ENCODE measurements around the gene GAREM2.

GAREM2 gene

DNA sequence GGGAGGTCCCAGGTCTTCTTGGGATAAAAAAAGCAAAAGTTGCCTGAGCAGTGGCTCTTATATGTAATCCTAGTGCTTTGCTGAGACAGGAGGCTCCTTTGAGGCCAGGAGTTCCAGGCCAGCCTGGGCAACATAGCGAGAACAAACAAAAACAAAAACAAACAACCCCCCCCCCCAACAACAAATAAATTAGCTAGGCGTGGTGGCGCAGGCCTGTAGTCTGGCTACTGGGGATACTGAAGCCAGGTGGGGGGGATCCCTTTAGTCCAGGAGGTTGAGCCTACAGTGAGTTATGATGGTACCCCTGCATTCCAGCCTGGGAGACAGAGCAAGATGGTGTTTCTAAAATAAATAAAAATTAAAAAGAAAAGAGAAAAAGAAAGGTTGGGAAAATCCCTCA, 5.4 kb downstream of the GAREM2 start:
- Histone ChIP-seq H3K79me2 (ENCODE audit: insufficient read depth, low read depth) (no peaks in the 10 kb centered on the region), H2AFZ (ENCODE audit: low read depth) (no peak overlapping the region), H3K4me3 (IDR thresholded peaks at IDR 0.05; ENCODE audit: insufficient read depth, low read depth, low read length) (no peak overlapping the region), H3K4me2 (no peak overlapping the region), H3K27ac (no peak overlapping the region), H3K36me3 (ENCODE audit: insufficient read depth) (no peaks in the 10 kb centered on the region), H4K20me1 (ENCODE audit: insufficient read depth) (no peaks in the 10 kb centered on the region), H3K4me1 (ENCODE audit: low read depth, poor library complexity, severe bottlenecking) (no peaks in the 10 kb centered on the region), H3K9ac (no peak overlapping the region), H3K27me3 (ENCODE audit: insufficient read depth, low read depth) (no peaks in the 10 kb centered on the region; the same call in 1 of the 2 replicates)
- TF ChIP-seq, protein P1, sequence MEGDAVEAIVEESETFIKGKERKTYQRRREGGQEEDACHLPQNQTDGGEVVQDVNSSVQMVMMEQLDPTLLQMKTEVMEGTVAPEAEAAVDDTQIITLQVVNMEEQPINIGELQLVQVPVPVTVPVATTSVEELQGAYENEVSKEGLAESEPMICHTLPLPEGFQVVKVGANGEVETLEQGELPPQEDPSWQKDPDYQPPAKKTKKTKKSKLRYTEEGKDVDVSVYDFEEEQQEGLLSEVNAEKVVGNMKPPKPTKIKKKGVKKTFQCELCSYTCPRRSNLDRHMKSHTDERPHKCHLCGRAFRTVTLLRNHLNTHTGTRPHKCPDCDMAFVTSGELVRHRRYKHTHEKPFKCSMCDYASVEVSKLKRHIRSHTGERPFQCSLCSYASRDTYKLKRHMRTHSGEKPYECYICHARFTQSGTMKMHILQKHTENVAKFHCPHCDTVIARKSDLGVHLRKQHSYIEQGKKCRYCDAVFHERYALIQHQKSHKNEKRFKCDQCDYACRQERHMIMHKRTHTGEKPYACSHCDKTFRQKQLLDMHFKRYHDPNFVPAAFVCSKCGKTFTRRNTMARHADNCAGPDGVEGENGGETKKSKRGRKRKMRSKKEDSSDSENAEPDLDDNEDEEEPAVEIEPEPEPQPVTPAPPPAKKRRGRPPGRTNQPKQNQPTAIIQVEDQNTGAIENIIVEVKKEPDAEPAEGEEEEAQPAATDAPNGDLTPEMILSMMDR (conservative IDR thresholded peaks at IDR 0.05; ENCODE audit: low read depth, low read length): no peak

DNA sequence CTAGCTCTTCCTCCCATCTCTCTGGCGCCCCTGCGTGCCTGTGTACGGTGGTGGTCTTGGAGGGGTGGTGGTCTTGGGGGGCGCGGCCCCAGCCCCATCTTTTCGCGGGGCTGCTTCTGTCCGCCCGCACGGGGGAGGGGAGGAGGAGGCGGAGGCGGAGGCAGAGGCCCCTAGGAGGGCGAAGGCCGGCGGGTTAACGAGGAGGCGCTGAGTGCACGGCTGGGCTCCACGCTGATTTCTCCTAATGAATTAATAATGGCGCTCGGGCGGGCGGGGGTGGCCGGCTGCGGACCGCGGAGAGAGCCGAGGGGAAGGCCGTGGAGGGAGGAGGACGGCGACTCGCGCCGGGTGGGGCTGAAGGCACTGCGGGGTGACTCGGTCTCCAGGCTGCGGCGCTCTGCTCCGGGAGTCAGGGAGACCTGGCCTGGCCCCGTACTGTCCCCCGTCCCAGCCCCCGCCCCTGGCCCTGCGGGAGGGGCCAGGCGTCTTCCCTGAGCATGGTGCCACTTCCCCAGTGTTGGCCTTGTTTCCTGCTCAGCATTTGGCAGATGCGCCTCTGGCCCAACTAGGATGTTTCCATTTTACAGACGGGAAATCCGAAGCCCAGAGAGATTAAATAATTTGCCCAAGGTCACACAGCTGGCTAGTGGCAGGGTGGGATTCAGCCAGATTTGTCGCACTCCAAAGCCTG, 6.0 kb downstream of the GAREM2 start:
- H3K4me3 ChIP-seq (IDR thresholded peaks at IDR 0.05; ENCODE audit: insufficient read depth, low read depth, low read length): no peak overlapping the region
- H2AFZ ChIP-seq (ENCODE audit: low read depth): no peak overlapping the region
- H4K20me1 ChIP-seq (ENCODE audit: insufficient read depth): no peaks in the 10 kb centered on the region
- no peaks in the 10 kb centered on the region; the same call in 1 of the 2 replicates for H3K27me3 ChIP-seq (ENCODE audit: insufficient read depth, low read depth)
- TF ChIP-seq, protein P1 (conservative IDR thresholded peaks at IDR 0.05; ENCODE audit: low read depth, low read length): no peak
- H3K4me1 ChIP-seq (ENCODE audit: low read depth, poor library complexity, severe bottlenecking): no peaks in the 10 kb centered on the region
- H3K9ac ChIP-seq: no peak overlapping the region
- H3K27ac ChIP-seq: no peak overlapping the region
- no peaks in the 10 kb centered on the region for H3K79me2 ChIP-seq (ENCODE audit: insufficient read depth, low read depth)
- H3K36me3 ChIP-seq (ENCODE audit: insufficient read depth): no peaks in the 10 kb centered on the region
- no peak overlapping the region for H3K4me2 ChIP-seq

DNA sequence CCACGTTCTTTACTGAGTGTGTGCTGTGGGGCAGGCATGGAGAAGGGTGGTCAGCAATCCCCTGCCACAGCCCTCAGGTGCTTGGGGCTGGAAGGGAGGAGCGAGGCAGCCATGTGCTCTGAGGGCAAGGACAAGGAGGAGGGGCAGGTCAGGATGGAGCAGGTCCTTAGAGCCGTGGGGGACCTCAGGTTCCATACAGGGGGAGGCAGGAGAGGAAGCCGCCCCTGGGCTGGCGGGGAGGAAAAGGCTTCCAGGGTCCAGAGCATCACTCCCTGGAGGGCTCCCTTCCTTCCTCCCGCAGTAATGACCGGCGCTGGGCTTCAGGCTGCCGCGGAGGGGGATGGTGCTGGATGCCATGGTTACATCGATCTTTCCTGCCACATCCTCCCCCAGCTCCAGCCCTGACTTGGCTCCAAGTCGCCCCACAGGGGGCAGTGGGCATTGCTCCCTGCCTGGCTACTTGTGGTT, 6.6 kb downstream of the GAREM2 start:
- Histone ChIP-seq H3K79me2 (ENCODE audit: insufficient read depth, low read depth) (no peaks in the 10 kb centered on the region), H3K4me1 (ENCODE audit: low read depth, poor library complexity, severe bottlenecking) (no peaks in the 10 kb centered on the region), H3K27ac (no peak overlapping the region), H3K36me3 (ENCODE audit: insufficient read depth) (no peaks in the 10 kb centered on the region), H3K4me2 (no peak overlapping the region), H3K4me3 (IDR thresholded peaks at IDR 0.05; ENCODE audit: insufficient read depth, low read depth, low read length) (no peak overlapping the region), H4K20me1 (ENCODE audit: insufficient read depth) (no peaks in the 10 kb centered on the region), H3K27me3 (ENCODE audit: insufficient read depth, low read depth) (no peaks in the 10 kb centered on the region), H2AFZ (ENCODE audit: low read depth) (no peak overlapping the region), H3K9ac (no peak overlapping the region)
- TF ChIP-seq, protein P1 (conservative IDR thresholded peaks at IDR 0.05; ENCODE audit: low read depth, low read length): no peak

DNA sequence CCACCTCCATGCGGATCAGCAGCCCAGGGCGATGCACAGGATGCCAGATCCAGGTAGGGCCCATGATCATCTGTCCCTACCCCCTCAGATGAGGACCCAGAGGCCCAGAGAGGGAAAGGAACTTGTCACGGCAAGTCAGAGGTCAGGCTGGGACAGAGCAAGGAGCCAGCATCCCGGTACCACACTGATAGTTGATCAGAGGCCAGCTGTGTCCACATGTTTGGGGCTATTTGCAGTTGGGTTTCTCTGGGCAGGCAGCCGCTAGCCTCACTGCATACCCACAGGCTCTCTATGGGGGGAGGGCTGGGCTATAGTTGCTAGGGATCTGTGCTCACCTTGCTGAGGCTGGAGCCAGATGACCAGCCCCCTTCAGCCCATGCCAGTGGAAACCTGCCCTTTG, 9.6 kb downstream of the GAREM2 start:
- Histone ChIP-seq H3K9ac (no peak overlapping the region), H3K27ac (no peak overlapping the region), H3K27me3 (ENCODE audit: insufficient read depth, low read depth) (no peaks in the 10 kb centered on the region), H3K4me3 (IDR thresholded peaks at IDR 0.05; ENCODE audit: insufficient read depth, low read depth, low read length) (no peak overlapping the region), H3K36me3 (ENCODE audit: insufficient read depth) (no peaks in the 10 kb centered on the region), H2AFZ (ENCODE audit: low read depth) (no peak overlapping the region), H3K79me2 (ENCODE audit: insufficient read depth, low read depth) (no peaks in the 10 kb centered on the region), H4K20me1 (ENCODE audit: insufficient read depth) (no peaks in the 10 kb centered on the region), H3K4me1 (ENCODE audit: low read depth, poor library complexity, severe bottlenecking) (no peaks in the 10 kb centered on the region), H3K4me2 (no peak overlapping the region)
- TF ChIP-seq, protein P1 (conservative IDR thresholded peaks at IDR 0.05; ENCODE audit: low read depth, low read length): no peak

All from KMS-11 (cell line).